Activated CD4-positive, CD25-positive, alpha-beta regulatory T cell treated with anti-CD3 and anti-CD28 coated beads, Interleukin-2, amount 50 U/mL, for 16 hours (primary cell): ENCODE measurements around the gene TIGAR.

Source experiments
- DNase-seq: peaks from one replicate; pipeline ENCODE4 v3.0.0-alpha.2; 2020; ENCODE audit warnings: low read depth, low spot score

The TIGAR gene

DNA sequence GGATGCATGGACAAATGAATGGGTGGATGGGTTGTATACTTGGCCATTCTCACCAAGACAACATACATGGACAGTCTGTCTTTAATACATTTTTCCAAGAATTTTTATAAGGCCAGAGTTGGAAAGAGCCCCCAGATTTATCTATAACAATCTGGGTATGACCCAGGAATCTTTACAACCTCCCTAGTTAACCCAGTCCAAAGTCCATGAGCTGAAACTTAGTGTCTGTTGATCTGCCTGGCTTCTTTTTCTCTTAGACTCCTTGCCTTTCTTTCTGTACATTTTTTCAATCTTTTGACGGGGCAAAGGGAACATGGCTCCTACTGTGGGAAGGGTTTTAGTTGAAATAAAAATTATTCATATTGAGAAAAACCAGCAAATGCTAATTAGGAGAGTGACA lies 57.8 kb downstream of the TIGAR start:
- DNase-seq: no peak

DNA sequence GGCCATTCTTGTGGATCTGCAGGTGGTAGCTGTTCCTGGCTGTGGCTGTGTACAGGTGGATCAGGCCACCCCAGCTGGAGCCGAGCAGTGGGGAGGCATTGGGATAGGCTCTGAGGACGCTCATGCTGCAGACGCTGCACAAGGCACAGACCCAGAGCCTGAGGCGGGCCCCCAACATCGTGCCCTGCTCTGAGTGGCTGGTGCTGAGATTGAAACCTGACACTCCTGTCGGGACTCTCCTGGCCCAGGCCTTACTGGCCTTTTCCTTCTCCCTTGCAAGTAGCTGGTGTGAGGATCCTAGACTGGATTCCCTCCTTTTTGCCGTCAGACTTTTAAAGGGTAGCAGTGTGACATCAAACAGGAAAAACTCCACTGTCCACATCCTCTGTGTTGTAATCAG lies 58.4 kb downstream of the TIGAR start, which contains the start of gene FGF23:
Gene FGF23, minus strand, starts transcription at position 308 of the 400 bp plus-strand sequence. Its CDS starts 130 bp downstream, at position 178.
- DNase-seq: no peak

DNA sequence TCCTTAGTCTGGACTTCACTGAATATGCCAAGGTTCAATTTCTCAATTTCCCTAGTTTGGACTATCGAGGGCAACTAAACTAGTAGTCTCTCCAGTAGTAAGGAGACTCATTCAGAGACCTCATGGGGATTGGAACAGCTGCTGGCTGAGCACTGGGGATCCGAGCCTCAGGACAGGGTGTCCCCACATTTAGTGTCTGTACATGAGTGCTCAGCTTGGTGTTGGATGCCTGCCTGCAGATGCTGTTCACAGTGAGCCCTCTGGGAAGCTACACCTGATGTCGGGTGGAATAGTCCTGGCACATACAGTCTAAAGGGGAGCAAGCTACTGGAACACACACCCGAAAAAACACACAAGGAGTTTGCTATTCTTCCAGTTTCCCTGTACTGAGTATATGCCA lies 59.3 kb downstream of the TIGAR start:
- DNase-seq: no peak

DNA sequence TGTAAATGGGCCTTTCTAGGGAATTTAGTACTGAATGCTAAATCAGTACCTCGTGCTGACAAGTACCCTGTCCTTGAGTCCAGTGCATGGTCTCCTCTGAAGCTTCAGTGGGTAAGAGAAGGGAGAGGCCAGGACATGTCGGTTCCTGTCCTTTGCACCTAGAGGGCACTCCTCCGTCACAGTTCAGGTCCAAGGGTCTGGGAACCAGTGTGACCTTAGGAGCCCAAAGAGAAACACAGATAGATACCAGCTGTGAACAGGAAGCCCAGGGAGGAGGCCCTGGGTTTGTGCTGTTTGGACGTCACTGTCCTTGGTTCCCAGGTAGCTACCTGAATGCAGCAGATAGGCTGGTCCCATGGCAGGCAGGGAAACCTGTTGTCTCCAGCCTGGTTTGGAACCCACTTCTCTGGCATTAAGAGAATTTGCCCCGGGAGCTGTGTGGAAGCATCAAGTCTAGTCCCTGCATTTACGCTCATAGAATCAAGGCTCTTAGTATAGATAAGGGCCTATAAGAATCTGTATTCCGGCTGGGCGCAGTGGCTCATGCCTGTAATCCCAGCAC lies 62.4 kb downstream of the TIGAR start:
- no peak for DNase-seq

DNA sequence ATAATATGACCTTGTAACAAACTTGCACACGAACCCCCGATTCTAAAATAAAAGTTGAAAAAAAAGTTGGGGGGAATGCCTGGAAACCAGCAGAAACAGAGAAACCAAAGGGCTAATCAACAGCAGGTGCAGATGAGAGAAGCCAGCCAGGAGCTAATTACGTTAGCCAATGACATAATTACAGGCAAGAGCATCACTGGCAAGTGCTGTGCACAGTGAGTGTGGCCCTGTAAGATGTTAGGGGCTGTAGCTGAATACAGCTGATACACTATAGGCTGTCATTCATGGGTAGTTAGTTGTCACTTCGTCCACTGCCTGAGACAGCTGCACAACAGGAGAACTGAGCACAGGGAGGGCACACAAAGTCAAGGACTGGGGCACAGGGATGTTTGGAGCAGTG lies 65.8 kb downstream of the TIGAR start:
- DNase-seq: no peak

DNA sequence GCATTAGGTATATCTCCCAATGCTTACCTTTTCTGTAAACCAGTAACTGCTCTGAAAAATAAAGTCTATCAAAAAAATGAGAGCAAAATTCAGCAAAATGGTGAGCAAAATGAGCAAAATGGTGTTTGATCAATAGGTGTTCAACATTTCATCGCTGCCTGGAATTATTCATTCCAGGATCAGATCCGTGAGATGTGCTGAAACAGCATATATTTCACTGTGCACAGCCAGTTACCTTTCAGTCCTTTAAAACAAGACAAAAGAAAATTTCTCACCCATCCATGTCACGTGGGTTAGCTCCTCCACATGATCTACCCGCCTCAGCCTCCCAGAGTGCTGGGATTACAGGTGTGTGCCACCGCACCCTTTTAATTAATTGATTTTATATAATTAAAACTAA lies 66.6 kb downstream of the TIGAR start:
- DNase-seq: no peak

DNA sequence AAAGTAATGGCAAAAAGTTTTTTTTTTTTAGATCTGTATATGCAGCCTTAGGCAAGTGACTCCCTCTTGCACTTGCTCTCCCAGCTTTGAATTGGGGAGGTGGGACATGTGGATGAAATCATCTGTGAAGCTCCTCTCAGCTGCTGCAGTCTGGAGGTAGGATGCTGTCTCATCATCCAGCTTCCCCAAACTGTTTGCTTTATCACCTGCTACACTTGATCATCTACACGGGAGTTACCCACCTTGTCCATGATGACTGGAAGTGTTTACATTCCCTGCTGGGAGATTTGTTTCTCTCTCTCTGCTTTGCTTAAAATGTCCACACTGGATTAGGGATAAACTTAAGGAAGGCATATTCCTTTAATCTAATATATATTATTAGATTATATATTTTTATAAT lies 67.0 kb downstream of the TIGAR start:
- no peak for DNase-seq

DNA sequence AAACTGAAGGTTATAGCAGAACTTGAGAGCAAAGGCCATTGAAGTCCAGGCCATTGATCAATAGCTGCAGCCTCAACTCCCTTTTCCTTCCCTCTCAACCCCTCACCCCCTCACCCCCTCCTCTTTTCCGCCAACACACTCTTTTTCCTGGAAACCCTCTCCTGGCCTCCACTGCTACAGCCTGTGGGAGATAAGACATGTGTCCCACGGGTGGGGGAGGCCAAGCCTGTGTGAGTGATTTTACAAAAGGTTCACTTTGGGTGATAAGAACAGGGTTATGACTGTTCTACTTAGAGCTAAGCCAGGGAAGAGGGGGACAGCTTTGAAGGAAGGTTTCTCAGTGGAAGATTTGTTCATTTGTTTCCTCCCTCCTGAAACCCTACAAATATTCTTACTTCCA lies 67.6 kb downstream of the TIGAR start:
- no peak for DNase-seq

DNA sequence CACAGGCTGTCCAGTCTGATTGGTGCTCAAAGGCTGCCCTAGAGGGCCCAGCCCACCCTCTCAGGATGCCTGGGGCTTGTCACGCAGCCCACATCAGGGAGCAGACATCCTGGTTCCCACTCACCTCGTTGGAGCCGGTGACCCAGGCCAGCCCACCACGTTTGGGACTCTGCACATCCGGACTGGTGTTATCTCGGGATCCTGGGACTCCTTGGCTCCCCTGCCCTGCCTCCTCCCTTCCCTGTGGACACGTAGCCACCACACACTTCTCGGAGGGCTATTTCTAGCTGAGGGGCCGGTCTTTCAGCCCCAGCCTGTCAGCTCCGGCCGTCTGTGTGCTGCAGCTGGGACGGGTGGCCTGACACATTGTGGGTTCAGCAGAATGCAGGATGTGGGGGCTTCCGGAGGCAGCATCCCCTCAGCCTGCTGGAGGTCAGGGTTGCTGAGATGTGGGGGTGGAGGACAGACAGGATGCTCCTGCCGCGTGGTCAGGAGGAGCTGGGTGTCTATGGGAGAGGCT lies 71.3 kb downstream of the TIGAR start:
- DNase-seq: no peak

DNA sequence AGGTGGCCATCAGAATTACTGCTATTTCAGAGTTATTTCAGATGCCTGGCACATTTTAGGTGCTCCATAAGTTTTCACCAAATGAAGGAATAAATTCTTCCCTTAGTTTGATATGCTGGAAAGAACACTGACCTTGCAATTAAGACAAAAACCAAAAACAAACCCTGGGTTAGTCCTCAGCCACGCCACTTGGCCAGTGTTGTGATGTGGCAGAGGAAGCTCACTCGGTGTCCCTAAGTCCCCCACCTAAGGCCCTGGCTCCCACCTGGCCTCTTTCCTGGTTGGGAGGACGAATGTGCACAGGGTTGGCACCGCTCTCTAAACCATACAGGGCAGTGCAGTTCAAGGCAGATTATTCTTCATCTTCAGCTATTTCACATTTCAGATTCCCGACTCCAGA lies 72.2 kb downstream of the TIGAR start:
- no peak for DNase-seq

DNA sequence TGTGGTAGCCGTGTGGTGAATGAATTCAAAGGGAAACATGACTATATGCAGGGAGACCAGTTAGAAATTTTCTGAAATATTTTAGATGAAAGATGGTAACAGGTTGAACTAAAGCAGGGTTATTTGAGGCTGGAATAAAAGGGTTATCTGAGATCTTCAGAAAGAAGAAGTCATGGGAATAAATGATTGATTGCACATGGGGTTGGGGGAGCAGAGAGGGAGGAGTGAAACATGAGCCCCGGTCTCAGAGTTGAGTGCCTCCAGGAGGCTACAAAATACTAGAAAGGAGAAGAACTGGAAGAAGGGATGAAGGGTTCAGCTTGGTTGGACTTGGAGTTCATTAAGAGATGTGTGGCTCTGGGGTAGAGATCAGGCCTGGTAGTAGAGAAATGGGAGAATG lies 74.8 kb downstream of the TIGAR start:
- DNase-seq: no peak

DNA sequence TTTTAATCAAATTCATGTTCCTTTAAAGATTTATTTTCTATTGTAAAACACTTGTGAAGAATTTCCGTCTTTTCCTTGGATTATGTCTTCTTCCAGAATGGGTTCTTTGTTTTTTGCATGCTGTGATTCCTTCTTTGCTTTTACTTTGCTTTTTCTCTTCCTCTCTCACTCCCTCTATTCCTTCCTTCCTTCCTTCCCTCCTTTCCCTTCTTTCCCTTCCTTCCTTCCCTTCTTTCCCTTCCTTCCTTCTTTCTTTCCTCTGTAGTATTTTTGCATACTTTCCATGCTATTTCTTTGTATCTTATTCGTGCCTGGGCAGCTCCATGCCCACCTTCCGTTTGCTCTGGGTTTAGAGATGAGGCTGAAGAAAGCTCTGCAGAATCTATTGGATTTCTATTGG lies 80.1 kb downstream of the TIGAR start:
- no peak for DNase-seq

DNA sequence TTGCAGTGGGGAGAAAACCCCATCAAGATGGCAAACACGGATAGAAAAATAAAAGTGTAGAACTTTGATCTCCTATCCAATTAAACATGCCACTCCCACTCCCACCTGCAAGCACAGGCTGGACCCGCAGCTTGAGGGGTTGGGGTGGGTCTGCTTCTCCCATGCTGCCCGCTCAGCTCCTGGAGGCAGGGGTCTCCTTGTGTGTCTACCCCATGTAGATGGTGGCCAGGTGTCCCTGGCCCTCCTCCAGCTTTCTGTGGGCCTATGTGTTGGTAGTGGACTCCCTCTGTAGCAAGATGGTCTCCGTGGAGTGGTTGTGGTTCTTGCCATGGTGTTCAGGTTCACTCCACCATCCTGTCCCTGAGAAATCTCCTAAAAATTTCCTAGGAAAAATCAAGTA lies 82.0 kb downstream of the TIGAR start:
- DNase-seq: no peak
